HG02943 (cell line): Measurements from ENCODE around the gene RPS6KA1.

Experiments used
- ATAC-seq: cut with Tn5 transposase; IDR thresholded peaks from one replicate; pipeline ENCODE4 v1.9.1; 2021; ENCODE audit warnings: mild to moderate bottlenecking, low read depth, moderate library complexity; ENCODE audit not compliant: unreplicated experiment

RPS6KA1 gene

GRCh38 chr1:26552720-26553119, 23.2 kb downstream of the RPS6KA1 start:
- no peak for ATAC-seq

GRCh38 chr1:26553942-26554682, 24.6 kb downstream of the RPS6KA1 start:
- no peak for ATAC-seq

- no peak for ATAC-seq
Measured at GRCh38 chr1:26554781-26555180, 25.2 kb downstream of the RPS6KA1 start.

GRCh38 chr1:26555550-26555981, 26.0 kb downstream of the RPS6KA1 start:
- no peak for ATAC-seq

GRCh38 chr1:26556111-26556510, 26.6 kb downstream of the RPS6KA1 start:
- no peak for ATAC-seq

GRCh38 chr1:26557008-26557407, 27.4 kb downstream of the RPS6KA1 start:
- no peak for ATAC-seq

- ATAC-seq: no peak
Measured at GRCh38 chr1:26558685-26559048, 29.1 kb downstream of the RPS6KA1 start.

GRCh38 chr1:26560403-26560780, 30.8 kb downstream of the RPS6KA1 start:
- no peak for ATAC-seq

GRCh38 chr1:26570287-26570686, 40.7 kb downstream of the RPS6KA1 start:
- no peak for ATAC-seq

GRCh38 chr1:26571381-26571780, 41.8 kb downstream of the RPS6KA1 start:
- ATAC-seq: no peak

GRCh38 chr1:26574018-26574417, 44.5 kb downstream of the RPS6KA1 start:
- ATAC-seq: no peak

GRCh38 chr1:26574719-26575251, 45.2 kb downstream of the RPS6KA1 start:
- no peak for ATAC-seq

GRCh38 chr1:26575348-26575747, 45.8 kb downstream of the RPS6KA1 start:
- no peak for ATAC-seq

- no peak for ATAC-seq
Measured at GRCh38 chr1:26578167-26578566, 48.6 kb downstream of the RPS6KA1 start.

- no peak for ATAC-seq
Measured at GRCh38 chr1:26579681-26580111, 50.1 kb downstream of the RPS6KA1 start.

- ATAC-seq: no peak
Measured at GRCh38 chr1:26580116-26580515, 50.6 kb downstream of the RPS6KA1 start.

GRCh38 chr1:26581287-26581651, 51.7 kb downstream of the RPS6KA1 start:
- ATAC-seq: no peak

- ATAC-seq: no peak
Measured at GRCh38 chr1:26582053-26582835, 52.7 kb downstream of the RPS6KA1 start.

GRCh38 chr1:26582836-26583460, 53.4 kb downstream of the RPS6KA1 start:
- no peak for ATAC-seq

GRCh38 chr1:26583646-26584485, 54.3 kb downstream of the RPS6KA1 start:
- no peak for ATAC-seq
